LNCAP (cell line): ENCODE data around the gene DCXR.

Source experiments
- TF ChIP-seq, protein P1 (sequence below): fragments of 450-650 bp; IDR thresholded peaks from 2 replicates; pipeline ENCODE4 v1.5.1; 2017; ENCODE audit warnings: mild to moderate bottlenecking

Gene DCXR

DNA sequence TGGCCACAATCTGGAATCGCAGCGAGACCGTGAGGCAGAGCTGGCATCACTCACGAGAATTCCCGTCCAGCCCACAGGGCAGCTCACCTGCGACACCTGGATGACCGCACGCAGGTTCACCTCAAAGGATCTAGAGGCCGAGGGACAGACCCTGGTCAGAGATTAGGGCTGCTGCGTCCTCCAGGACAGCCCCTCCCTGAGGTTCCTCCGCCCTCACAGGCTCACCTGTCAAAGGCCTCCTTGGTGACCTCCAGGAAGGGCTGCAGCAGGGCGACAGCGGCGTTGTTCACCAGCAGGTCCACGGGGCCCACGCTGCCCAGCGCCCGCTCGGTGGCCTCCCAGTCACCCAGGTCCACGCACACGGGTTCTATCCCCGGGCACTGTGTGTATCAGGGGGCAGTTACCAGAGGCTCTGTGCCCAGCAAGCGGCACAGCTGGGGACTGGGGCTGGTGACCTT is 834 bp downstream of the DCXR start:
- TF ChIP-seq, protein P1, sequence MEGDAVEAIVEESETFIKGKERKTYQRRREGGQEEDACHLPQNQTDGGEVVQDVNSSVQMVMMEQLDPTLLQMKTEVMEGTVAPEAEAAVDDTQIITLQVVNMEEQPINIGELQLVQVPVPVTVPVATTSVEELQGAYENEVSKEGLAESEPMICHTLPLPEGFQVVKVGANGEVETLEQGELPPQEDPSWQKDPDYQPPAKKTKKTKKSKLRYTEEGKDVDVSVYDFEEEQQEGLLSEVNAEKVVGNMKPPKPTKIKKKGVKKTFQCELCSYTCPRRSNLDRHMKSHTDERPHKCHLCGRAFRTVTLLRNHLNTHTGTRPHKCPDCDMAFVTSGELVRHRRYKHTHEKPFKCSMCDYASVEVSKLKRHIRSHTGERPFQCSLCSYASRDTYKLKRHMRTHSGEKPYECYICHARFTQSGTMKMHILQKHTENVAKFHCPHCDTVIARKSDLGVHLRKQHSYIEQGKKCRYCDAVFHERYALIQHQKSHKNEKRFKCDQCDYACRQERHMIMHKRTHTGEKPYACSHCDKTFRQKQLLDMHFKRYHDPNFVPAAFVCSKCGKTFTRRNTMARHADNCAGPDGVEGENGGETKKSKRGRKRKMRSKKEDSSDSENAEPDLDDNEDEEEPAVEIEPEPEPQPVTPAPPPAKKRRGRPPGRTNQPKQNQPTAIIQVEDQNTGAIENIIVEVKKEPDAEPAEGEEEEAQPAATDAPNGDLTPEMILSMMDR: no peak

DNA sequence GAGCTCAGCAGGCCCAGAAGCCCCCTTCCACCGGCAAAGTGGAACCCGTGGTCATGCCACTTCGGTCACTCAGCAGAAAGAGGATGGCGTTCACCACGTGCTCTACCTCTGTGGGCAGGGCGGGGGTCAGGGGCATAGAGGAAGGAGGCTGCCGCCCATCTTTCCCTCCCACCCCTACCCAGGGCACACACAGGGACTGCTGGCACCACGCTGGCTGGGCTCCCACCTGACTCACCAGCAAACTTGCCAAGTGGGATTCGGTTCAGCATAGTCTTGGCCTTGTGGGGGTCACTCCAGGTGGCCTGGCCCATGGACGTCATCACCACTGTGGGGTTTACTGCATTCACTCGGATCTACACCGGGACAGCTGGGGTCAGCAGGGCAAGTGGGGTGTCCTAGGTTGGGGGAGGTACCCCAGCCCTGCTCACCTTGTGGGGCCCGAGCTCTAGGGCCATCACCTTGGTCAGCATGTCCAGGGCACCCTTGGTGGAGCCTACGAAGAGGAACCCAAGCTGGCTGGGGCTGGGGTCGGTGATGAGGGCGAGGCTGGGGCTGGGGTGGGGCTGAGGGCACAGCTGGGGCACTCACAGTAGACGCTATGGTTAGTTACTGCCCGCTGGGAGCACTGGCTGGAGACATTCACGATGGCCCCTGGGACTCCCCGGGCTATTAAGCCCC is 1.4 kb downstream of the DCXR start:
- TF ChIP-seq, protein P1: no peak

DNA sequence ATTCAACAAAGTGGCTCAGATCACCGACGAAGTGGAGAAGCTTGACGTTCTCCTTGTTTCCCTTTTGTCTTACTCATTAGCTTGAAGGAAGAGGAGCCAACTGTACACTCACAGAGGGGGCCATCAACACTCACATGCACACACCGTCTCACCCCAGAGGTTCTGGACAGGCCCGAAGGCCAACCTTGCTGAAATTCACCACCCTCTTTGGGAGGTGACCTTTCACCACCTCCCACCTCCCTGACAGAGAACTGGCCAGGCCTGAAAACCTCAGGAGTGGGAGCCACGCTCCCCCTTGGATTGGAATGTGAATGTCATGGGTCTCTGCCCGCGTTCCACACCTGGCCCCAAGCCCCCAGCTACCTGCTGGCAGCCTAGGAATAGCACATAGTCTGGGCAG is 2.0 kb downstream of the DCXR start:
- TF ChIP-seq, protein P1: no peak

DNA sequence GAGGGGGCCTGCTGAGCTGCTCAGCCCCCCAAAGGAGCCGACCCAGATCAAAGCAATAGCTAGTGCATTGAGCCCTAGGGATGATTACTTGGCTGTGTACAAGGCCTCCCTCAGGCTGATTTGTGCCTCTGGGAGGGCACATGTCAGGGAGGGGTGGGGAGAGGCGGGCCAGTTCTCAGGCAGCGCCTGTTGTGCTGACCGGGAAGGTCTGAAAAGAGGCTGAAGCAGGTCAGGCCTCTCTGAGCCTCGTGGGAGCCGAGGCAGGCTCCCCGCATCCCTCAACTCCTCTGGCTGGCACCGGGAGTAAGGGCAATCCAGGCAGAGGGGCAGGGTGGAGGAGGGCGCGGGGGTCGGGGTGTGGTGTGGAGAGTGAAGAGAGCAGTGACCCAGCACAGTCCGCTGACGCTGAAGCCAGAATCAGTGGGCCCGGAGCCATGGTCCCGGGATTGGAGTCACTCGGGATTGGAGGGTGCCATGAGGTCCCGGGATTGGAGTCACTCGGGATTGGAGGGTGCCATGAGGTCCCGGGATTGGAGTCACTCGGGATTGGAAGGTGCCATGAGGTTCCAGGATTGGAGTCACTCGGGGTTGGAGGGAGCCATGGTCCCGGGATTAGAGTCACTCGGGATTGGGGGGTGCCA is 3.0 kb downstream of the DCXR start:
- TF ChIP-seq, protein P1: no peak

DNA sequence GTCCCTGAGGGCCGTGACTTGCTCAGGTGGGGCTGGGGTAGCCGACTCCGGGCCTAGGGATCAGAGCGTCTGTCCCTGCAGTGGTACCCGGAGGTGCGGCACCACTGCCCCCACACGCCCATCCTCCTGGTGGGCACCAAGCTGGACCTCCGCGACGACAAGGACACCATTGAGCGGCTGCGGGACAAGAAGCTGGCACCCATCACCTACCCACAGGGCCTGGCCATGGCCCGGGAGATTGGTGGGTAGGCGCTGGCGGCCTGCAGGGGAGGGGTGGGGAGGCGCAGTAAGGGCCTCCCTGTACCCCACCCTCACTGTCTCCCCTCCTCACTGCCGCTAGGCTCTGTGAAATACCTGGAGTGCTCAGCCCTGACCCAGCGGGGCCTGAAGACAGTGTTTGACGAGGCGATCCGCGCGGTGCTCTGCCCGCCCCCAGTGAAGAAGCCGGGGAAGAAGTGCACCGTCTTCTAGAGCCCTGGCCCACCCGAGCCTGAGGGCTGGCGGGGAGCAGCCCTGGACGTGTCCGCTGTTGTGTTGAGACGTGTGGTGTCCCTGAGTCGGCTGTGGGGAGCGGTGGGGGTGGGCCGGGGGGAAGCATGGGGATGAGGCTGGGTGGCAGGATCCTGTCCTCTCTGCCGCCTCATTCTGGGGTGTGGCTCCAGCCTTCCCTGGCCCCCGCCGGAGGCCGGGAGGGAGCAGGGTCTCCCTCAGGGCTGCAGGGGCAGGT is 4.0 kb downstream of the DCXR start:
- TF ChIP-seq, protein P1: no peak

DNA sequence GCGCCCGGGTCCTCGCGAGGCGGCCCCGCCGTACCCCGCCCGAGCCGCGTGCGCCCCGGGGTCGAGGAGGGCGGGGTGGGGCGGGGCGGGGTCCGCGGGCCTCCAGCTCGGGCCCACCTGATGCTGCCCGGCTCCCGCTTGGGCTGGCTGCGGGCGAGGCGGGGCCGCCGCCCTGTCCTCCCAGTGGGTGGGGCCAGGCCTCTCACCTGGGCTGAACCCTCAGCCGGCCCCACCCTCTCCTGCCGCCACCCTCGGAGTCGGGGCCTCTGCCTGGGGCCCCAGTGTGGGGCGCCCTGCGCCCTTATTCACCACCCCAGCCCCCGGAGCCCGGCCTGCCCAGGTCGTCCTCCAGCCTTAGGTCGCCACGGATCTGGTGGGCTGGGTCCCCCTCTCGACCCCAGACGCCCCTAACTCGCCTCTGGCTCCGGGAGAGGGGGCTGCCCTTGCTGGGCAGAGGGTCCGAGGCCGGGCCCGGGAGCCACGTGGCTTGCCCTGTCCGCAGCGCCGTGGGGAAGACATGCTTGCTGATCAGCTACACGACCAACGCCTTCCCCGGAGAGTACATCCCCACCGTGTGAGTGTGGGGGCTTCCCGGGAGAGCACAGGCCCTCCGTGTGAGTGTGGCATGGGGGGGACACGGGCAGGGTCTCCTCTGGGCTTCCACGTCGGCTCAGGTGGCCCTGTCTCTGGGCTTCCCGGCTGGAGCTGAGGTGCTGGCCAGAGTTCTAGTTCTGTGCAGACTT is 5.4 kb downstream of the DCXR start:
- TF ChIP-seq, protein P1: no peak

DNA sequence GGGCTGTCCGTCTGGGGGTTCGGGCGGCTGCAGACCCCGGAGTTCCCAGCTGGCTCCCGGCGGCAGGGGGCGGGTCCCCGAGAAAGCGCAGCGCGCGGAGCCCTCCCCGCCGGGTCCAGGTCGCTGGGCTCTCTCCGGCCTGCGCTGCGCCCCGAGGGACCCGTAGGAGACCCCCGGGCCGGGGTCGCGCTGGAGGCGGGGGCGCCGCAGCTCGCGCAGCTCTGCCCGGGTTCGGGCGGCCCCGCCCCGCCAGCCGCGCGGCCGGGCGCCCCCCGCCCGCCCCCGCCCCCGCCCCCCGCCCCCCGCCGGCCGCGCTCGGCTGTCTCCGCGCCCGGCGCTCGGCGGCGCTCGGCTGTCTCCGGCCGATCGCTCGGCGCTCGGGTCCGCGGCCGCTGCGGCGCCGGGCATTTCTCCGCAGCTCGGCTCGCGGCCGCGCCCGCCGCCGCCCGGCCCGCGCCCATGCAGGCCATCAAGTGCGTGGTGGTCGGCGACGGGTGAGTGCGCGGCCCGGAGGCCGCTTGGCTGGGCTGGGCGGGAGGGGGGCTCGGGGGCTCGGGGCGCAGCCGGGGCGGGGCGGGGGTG is 6.1 kb downstream of the DCXR start, which contains the start of gene RAC3:
Gene RAC3 (plus strand): TSS at position 376 of the 582 bp plus-strand sequence. CDS start 84 bp downstream, at position 460.
- TF ChIP-seq, protein P1: no peak
